CD4-positive, alpha-beta T cell treated with Interleukin-1 beta for 1 hour (primary cell): ENCODE measurements around the gene WDR6.

Source experiments
- DNase-seq, 2 donors: peaks; one replicate each; pipeline ENCODE4 v3.0.0-alpha.2; 2020 to 2022

Gene WDR6

DNA sequence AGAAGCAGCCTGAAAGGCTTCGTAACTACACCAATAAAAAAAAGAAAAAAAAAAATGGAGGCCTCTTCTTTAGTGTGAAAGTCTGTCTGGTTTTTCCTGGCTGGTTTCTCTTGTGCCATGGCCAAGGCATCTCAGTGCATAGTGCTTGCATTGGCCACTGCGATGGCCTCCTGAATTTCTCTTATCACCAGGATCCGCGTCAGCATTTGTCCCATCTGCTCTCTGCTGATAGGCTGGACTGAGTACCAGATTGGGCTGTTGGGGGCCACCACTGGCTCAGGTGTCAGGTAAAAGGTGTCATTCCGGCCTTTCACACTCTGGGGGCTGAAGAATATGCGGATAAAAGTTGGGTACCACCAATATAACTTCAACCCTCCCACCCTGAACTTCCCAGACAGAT is 23.1 kb downstream of the WDR6 start:
- no peak for DNase-seq

DNA sequence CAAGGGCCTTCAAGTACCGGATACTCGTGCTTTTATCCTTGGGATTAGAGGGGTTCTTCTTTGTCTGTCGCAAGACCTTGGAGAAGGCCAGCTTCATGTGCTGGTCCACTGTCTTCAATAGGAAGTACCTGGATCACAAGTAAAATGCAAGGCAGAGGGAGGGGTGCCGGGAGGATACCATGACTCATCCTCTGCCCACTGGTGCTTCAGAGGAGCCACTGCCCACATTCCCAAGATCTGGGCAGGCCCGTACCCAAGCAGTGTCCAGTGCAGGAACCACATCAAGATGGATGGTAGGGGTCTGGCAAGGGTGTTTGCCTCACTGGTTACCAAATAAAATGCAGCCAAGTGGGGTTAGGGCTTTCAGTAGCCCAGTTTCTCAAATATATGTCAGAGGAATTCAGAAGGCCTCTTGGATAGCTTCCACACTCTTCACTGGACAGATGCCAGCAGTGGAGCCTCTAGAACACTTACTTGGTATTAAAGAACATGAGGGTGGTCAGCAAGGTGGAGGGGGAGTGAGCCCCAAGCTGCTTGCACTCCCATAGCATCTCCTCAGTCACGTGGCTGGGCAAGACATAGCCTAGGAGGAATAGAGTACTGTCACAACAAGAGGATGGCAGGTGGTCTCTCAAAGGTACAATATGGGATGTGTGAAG is 25.6 kb downstream of the WDR6 start:
- no peak for DNase-seq

DNA sequence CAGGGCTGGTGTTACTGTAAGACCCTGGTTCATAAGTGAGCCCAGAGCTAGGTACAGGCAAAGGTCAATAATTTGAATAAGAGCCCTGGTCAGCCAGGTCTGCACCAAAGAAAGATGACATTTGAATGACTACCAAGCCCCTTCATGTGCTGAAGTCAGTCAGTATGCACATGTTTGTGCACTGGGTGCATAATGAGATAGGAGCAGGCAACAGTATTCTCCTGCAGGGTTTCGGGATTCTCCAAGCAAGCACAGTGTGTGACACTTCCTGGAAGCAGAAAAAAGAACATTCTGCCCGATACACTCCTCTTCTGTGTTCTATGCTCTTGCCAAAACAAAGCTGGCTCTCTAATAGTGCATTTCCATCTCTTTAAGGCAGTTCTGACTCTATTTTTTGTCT is 27.5 kb downstream of the WDR6 start:
- DNase-seq = no peak

DNA sequence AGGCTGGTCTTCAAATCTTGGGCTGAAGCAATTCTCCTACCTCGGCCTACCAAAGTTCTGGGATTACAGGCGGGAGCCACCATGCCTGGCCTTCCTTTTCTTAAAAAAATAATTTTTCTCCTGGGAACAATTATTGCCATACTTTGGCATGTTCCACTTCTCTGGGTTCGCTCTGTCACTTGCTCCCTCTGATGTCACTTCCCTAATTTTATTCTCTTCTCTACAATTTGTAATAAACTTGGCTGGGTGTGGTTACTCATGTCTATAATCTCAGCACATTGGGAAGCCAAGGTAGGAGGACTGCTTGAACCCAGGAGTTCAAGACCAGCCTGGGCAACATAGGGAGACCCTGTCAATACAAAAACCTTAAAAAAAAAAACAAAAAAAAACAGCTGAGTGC is 28.1 kb downstream of the WDR6 start:
- no peak for DNase-seq

DNA sequence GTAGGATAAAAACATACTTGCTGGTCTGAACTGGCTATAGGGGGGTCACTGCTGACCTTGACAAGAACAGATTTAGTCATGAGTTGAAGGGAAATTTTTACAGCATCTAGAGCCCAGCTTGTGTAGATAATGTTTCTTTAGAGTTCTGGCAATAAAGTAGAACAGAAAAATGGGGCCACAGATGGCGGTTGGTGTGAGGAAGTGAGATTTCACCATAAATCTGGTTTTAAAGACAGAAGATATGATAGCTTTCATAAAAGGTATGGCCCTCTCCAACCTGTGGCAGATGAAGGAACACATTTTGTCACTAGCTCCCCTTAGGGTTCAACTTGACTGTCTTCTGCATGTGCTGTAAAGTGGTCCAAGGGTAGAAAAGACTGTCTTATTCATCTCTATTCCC is 46.4 kb downstream of the WDR6 start:
- no peak for DNase-seq

DNA sequence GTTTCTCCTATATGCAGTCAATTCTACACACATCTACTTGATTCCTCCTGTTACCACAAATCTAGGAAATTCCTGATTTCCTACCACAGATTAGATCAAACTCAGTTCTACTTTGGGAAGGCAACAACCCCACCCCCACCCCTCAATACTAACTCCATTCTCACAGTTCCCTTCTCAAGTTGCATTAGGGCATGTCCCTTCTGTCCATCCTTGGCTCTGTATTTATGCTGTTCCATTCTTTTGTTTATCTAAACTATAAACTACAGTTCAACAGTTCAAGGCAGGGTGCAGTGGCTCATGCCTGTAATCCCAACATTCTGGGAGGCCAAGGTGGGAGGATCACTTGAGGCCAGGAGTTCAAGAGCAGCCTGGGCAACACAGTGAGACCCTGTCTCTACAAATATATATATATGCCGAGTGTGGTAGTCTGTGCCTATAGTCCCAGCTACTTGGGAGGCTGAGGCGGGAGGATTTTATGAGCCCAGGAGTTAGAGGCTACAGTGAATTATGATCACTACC is 47.2 kb downstream of the WDR6 start:
- DNase-seq = no peak

DNA sequence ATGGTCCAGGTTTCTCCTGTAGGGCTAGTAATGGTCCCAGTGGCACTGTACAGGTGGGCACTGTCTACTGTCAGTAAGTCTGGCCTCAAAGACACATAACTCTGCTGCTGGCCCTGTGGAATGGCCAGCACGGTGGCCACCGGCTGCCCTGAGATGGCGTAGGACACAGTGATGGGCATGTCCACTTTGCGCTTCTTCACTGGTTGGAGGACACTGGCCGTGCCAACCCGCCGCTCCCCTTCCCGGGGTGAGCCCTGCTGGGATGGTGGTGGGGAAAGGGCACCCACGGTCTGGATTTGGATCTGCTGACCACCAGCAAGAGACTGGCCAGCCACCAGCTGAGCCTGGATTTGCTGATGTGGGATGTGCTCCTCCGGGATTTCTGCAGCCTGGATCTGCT is 50.1 kb downstream of the WDR6 start:
- DNase-seq = no peak

DNA sequence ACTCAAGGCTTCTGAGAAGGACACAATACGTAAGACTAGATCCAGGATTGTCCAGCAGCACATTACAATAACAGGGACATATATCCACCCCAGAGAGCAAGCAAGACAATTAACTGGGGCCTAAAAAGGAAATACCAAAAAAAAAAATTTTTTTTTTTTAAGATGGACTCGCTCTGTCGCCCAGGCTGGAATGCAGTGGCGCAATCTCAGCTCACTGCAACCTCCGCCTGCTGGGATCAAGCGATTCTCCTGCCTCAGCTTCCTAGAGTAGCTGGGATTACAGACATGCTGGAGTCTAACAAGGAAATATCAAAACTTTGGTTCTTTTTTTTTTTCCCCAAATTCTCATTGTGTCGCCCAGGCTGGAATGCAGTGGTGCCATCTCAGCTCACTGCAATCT is 50.8 kb downstream of the WDR6 start:
- no peak for DNase-seq
